HG03108 (cell line): ENCODE data around the gene MRPL49.
"Not testable (repeated sequence)": the region's sequence is repeated elsewhere in the genome, so short reads cannot be mapped to it uniquely, and the experiment has no call there.

Experiments
- ATAC-seq: cut with Tn5 transposase; IDR thresholded peaks from one replicate; pipeline ENCODE4 v1.9.1; 2021; ENCODE audit warnings: moderate library complexity; ENCODE audit not compliant: unreplicated experiment

The MRPL49 gene

GRCh38 chr11:65117206-65118096 lies 4.7 kb upstream of the MRPL49 start, which contains the start of gene ZNHIT2:
TSS of gene ZNHIT2 (minus strand) at chr11:65117701. CDS start at chr11:65117653, 48 bp downstream.
- peak; percentile 60 for ATAC-seq

GRCh38 chr11:65118097-65118837 lies 3.9 kb upstream of the MRPL49 start:
- no peak for ATAC-seq

- not testable (repeated sequence) for ATAC-seq
Observed at GRCh38 chr11:65118891-65119669, 3.0 kb upstream of the MRPL49 start.

GRCh38 chr11:65119670-65119995 lies 2.5 kb upstream of the MRPL49 start:
- no peak for ATAC-seq

- ATAC-seq, result no peak
Observed at GRCh38 chr11:65120831-65121230, 1.3 kb upstream of the MRPL49 start.

GRCh38 chr11:65121447-65121864 lies 665 bp upstream of the MRPL49 start:
- no peak for ATAC-seq

GRCh38 chr11:65124480-65125196 lies 2.5 kb downstream of the MRPL49 start:
- ATAC-seq, result no peak

- ATAC-seq, result no peak
Observed at GRCh38 chr11:65125197-65126056, 3.3 kb downstream of the MRPL49 start.

GRCh38 chr11:65126624-65127274 lies 4.6 kb downstream of the MRPL49 start:
- no peak for ATAC-seq

GRCh38 chr11:65127473-65128181 lies 5.5 kb downstream of the MRPL49 start:
- ATAC-seq, result no peak

GRCh38 chr11:65128182-65129145 lies 6.3 kb downstream of the MRPL49 start:
- no peak for ATAC-seq

- no peak for ATAC-seq
Observed at GRCh38 chr11:65129649-65130441, 7.7 kb downstream of the MRPL49 start.

GRCh38 chr11:65130631-65131416 lies 8.7 kb downstream of the MRPL49 start:
- no peak for ATAC-seq

- ATAC-seq, result no peak
Observed at GRCh38 chr11:65131417-65131776, 9.3 kb downstream of the MRPL49 start.

GRCh38 chr11:65131895-65132237 lies 9.7 kb downstream of the MRPL49 start:
- no peak for ATAC-seq
